H9 (cell line): ENCODE results near the gene PTGER3. TPM values are rescaled to one million over a fixed set of nuclear protein-coding genes. Genes with fewer than 3 reads are reported as not detected.

Experiments used
- DNase-seq: peaks from one replicate; pipeline ENCODE4 v3.0.0-alpha.2; 2017
- H2AFZ ChIP-seq: one replicate; pipeline ENCODE4 v1.6.1; 2013; ENCODE audit warnings: mild to moderate bottlenecking, low read length, control low read depth, moderate library complexity
- H2AK5ac ChIP-seq: 2 replicates; pipeline ENCODE4 v1.6.1; 2013; ENCODE audit warnings: low read length, control low read depth, mixed read lengths; ENCODE audit not compliant: insufficient read length
- H2BK120ac ChIP-seq: one replicate; pipeline ENCODE4 v1.6.1; 2013; ENCODE audit warnings: low read depth, mild to moderate bottlenecking, low read length, control low read depth, inconsistent platforms; ENCODE audit not compliant: poor library complexity, severe bottlenecking
- H2BK12ac ChIP-seq: 2 replicates; pipeline ENCODE4 v1.6.1; 2013; ENCODE audit warnings: low read length, control low read depth, mixed read lengths, low read depth; ENCODE audit not compliant: insufficient read length
- H2BK15ac ChIP-seq: 2 replicates; pipeline ENCODE4 v1.6.1; 2013; ENCODE audit warnings: low read depth, low read length, control low read depth
- H2BK20ac ChIP-seq: one replicate; pipeline ENCODE4 v1.6.1; 2013; ENCODE audit warnings: low read depth, mild to moderate bottlenecking, low read length, control low read depth, inconsistent platforms; ENCODE audit not compliant: poor library complexity, severe bottlenecking
- H2BK5ac ChIP-seq: 2 replicates; pipeline ENCODE4 v1.6.1; 2013; ENCODE audit warnings: low read length, control low read depth, mixed read lengths; ENCODE audit not compliant: insufficient read length
- H3K14ac ChIP-seq: 2 replicates; pipeline ENCODE4 v1.6.1; 2013; ENCODE audit warnings: low read length, control low read depth; ENCODE audit not compliant: insufficient read depth
- H3K18ac ChIP-seq: 2 replicates; pipeline ENCODE4 v1.6.1; 2013; ENCODE audit warnings: low read depth, mild to moderate bottlenecking, mixed read lengths, low read length, control low read depth; ENCODE audit not compliant: insufficient read length
- H3K23ac ChIP-seq: 2 replicates; pipeline ENCODE4 v1.6.1; 2013; ENCODE audit warnings: low read length, control low read depth, mixed read lengths, low read depth; ENCODE audit not compliant: insufficient read length
- H3K23me2 ChIP-seq: 2 replicates; pipeline ENCODE4 v1.6.1; 2013; ENCODE audit warnings: low read depth, mild to moderate bottlenecking, mixed read lengths, low read length, control low read depth; ENCODE audit not compliant: insufficient read length, poor library complexity, severe bottlenecking
- H3K27ac ChIP-seq: 2 replicates; pipeline ENCODE4 v1.5.1; 2013; ENCODE audit warnings: low read length, control low read depth, mixed read lengths, low read depth; ENCODE audit not compliant: insufficient read length
- H3K27me3 ChIP-seq: 2 replicates; pipeline ENCODE4 v1.6.1; 2013; ENCODE audit warnings: low read length, control low read depth, inconsistent platforms; ENCODE audit not compliant: insufficient read depth
- H3K4ac ChIP-seq: 2 replicates; pipeline ENCODE4 v1.6.1; 2013; ENCODE audit warnings: low read depth, mild to moderate bottlenecking, control low read depth, inconsistent platforms, low read length, moderate library complexity
- H3K4me1 ChIP-seq: 2 replicates; pipeline ENCODE4 v1.6.1; 2013; ENCODE audit warnings: low read length, control low read depth, inconsistent platforms; ENCODE audit not compliant: insufficient read depth
- H3K4me2 ChIP-seq: 2 replicates; pipeline ENCODE4 v1.6.1; 2013; ENCODE audit warnings: low read length, control low read depth, mixed read lengths; ENCODE audit not compliant: insufficient read length, insufficient read depth
- H3K56ac ChIP-seq: 2 replicates; pipeline ENCODE4 v1.6.1; 2013; ENCODE audit warnings: low read depth, mild to moderate bottlenecking, mixed read lengths, low read length, control low read depth; ENCODE audit not compliant: insufficient read length
- H3K79me1 ChIP-seq: 2 replicates; pipeline ENCODE4 v1.6.1; 2013; ENCODE audit warnings: low read depth, mild to moderate bottlenecking, moderate library complexity, low read length, control low read depth, inconsistent platforms; ENCODE audit not compliant: insufficient read depth, poor library complexity, severe bottlenecking
- H3K79me2 ChIP-seq: 2 replicates; pipeline ENCODE4 v1.6.1; 2013; ENCODE audit warnings: low read length, control low read depth, inconsistent platforms; ENCODE audit not compliant: insufficient read depth
- H3K9ac ChIP-seq: 2 replicates; pipeline ENCODE4 v1.6.1; 2013; ENCODE audit warnings: low read length, control low read depth, mixed read lengths; ENCODE audit not compliant: insufficient read length; ENCODE audit errors: extremely low read depth
- H3K9me3 ChIP-seq: one replicate; pipeline ENCODE4 v1.6.1; 2013; ENCODE audit warnings: low read depth, low read length, inconsistent platforms; ENCODE audit not compliant: control insufficient read depth
- H3T11ph ChIP-seq: one replicate; pipeline ENCODE4 v1.6.1; 2013; ENCODE audit warnings: mild to moderate bottlenecking, low read length, control low read depth, inconsistent platforms
- H4K20me1 ChIP-seq: one replicate; pipeline ENCODE4 v1.6.1; 2013; ENCODE audit not compliant: control insufficient read depth, insufficient read length, insufficient read depth
- H4K5ac ChIP-seq: 2 replicates; pipeline ENCODE4 v1.6.1; 2013; ENCODE audit warnings: low read depth, mild to moderate bottlenecking, mixed read lengths, low read length, control low read depth; ENCODE audit not compliant: insufficient read length
- H4K8ac ChIP-seq: replicated peaks from 2 replicates; pipeline ENCODE4 v1.6.1; 2013; ENCODE audit warnings: low read length, control low read depth, mixed read lengths, low read depth; ENCODE audit not compliant: insufficient read length
- H4K91ac ChIP-seq: 2 replicates; pipeline ENCODE4 v1.6.1; 2013; ENCODE audit warnings: low read depth, mild to moderate bottlenecking, moderate library complexity, mixed read lengths, low read length, control low read depth; ENCODE audit not compliant: insufficient read length
- H3K27ac Mint-ChIP-seq, 3 experiments: 2 replicates in 2 of 3; 3 replicates in 1 of 3; pipeline ENCODE4 v1.8.0; 2020 to 2021; ENCODE audit warnings: mixed read lengths in 3 of 3, mild to moderate bottlenecking in 1 of 3, moderate library complexity in 1 of 3
- H3K27me3 Mint-ChIP-seq: 2 replicates; pipeline ENCODE4 v1.8.0; 2021; ENCODE audit warnings: low read depth, mild to moderate bottlenecking, moderate library complexity, mixed read lengths
- H3K36me3 Mint-ChIP-seq, 3 experiments: 2 replicates in 2 of 3; 3 replicates in 1 of 3; pipeline ENCODE4 v1.8.0; 2020 to 2021; ENCODE audit warnings: low read depth in 3 of 3, mixed read lengths in 3 of 3; ENCODE audit not compliant: insufficient read depth in 1 of 3
- H3K4me1 Mint-ChIP-seq, 2 experiments: 2 replicates each; pipeline ENCODE4 v1.8.0; 2020; ENCODE audit warnings: mixed read lengths in 2 of 2
- H3K4me3 Mint-ChIP-seq, 2 experiments: 2 replicates in 1 of 2; 3 replicates in 1 of 2; pipeline ENCODE4 v1.8.0; 2020 to 2021; ENCODE audit warnings: mild to moderate bottlenecking in 2 of 2, mixed read lengths in 2 of 2, moderate library complexity in 1 of 2
- H3K9me3 Mint-ChIP-seq, 2 experiments: 2 replicates in 1 of 2; 3 replicates in 1 of 2; pipeline ENCODE4 v1.8.0; 2020; ENCODE audit warnings: mild to moderate bottlenecking in 2 of 2, mixed read lengths in 2 of 2, moderate library complexity in 1 of 2
- WGBS: extraction: QIAGEN DNeasy Blood & Tissue Kit; methylation state at CpG from one replicate; pipeline ENCODE4 v1.1.7; 2013; ENCODE audit warnings: missing lambda C conversion rate, low lambda C conversion rate, mixed read lengths; ENCODE audit not compliant: insufficient read length; ENCODE audit errors: extremely low coverage; 5-methylcytosine and 5-hydroxymethylcytosine counted together
- total RNA-seq: library from RNA; stranded (reverse); gene quantifications from 2 replicates; pipeline ENCODE4 v1.2.1, GENCODE V29; 2021
- TF ChIP-seq, protein P1 (sequence below): fragments of 200-600 bp; sonication (generic); conservative IDR thresholded peaks from 3 replicates; pipeline ENCODE4 v1.8.0; 2021; ENCODE audit warnings: antibody characterized with exemption, mild to moderate bottlenecking

The PTGER3 gene
- total RNA-seq, 1 experiment from 2014 or later = 0.26 TPM

DNA sequence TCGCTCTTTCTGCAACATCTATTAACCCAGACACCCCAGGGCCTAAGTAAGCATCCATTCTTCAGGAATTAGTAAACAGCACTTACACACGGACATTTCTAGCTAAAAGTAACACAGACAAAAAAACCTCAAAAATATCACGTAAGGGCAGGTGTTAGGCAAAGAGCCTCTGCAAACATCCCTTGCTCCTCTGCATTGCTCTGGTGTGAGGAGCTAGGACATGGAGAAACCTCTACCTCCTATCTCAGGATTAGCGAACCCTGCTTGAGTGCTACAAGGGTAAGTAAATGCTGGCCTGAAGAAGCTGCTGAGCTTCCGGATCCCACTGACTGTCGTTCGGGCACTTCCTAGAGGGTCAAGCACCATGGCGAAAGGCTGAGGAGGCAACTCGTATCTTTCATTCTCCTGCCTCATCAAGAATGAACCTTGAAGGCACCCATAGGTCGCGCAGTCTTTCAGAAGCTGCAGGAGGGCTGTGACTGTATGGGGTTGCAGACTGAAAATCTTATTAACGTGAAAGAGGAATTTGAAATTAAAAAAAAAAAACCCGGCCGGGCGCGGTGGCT, 2.1 kb downstream of the PTGER3 start:
- no peak overlapping the region for H3K4ac ChIP-seq
- peaks cover 9% of the 10 kb centered on the region for H3K23me2 ChIP-seq
- H2AK5ac ChIP-seq = no peak overlapping the region
- no peaks in the 10 kb centered on the region for H3K9me3 ChIP-seq
- H3K9ac ChIP-seq = no peak overlapping the region
- H3K23ac ChIP-seq = no peak overlapping the region
- Mint-ChIP-seq H3K27ac (no peak overlapping the region), H3K4me1 (peaks cover 4 to 5% of the 10 kb centered on the region in 2 experiments; a peak in 3 of 4 replicates), H3K27me3 (peaks cover 42% of the 10 kb centered on the region), H3K36me3 (no peaks in the 10 kb centered on the region), H3K9me3 (no peaks in the 10 kb centered on the region), H3K4me3 (peak overlapping the region in 1 of 2 experiments; percentile 40; a peak in 2 of 5 replicates)
- H2BK5ac ChIP-seq = no peak overlapping the region
- TF ChIP-seq, protein P1, sequence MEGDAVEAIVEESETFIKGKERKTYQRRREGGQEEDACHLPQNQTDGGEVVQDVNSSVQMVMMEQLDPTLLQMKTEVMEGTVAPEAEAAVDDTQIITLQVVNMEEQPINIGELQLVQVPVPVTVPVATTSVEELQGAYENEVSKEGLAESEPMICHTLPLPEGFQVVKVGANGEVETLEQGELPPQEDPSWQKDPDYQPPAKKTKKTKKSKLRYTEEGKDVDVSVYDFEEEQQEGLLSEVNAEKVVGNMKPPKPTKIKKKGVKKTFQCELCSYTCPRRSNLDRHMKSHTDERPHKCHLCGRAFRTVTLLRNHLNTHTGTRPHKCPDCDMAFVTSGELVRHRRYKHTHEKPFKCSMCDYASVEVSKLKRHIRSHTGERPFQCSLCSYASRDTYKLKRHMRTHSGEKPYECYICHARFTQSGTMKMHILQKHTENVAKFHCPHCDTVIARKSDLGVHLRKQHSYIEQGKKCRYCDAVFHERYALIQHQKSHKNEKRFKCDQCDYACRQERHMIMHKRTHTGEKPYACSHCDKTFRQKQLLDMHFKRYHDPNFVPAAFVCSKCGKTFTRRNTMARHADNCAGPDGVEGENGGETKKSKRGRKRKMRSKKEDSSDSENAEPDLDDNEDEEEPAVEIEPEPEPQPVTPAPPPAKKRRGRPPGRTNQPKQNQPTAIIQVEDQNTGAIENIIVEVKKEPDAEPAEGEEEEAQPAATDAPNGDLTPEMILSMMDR = no peak
- H2BK20ac ChIP-seq = no peak overlapping the region
- no peaks in the 10 kb centered on the region for H4K20me1 ChIP-seq
- no peak overlapping the region for H3K14ac ChIP-seq
- no peak overlapping the region for H3K18ac ChIP-seq
- H4K5ac ChIP-seq = no peak overlapping the region
- H3K79me2 ChIP-seq = no peaks in the 10 kb centered on the region
- no peak overlapping the region for H4K91ac ChIP-seq
- H4K8ac ChIP-seq = no peak overlapping the region
- H3K4me2 ChIP-seq = no peak overlapping the region
- no peak overlapping the region for H3K27ac ChIP-seq
- H2BK12ac ChIP-seq = no peak overlapping the region
- H3T11ph ChIP-seq = no peak overlapping the region
- H3K4me1 ChIP-seq = 0 out of 2 replicates have a peak, but pooled peaks cover 2% of the 10 kb centered on the region
- DNase-seq = no peak
- H3K27me3 ChIP-seq = peaks cover 10% of the 10 kb centered on the region; the same call in 1 of the 2 replicates
- no CpG with 5 or more reads among the region's 16 CpGs for WGBS
- H3K79me1 ChIP-seq = no peaks in the 10 kb centered on the region
- H2AFZ ChIP-seq = no peak overlapping the region
- no peak overlapping the region for H2BK120ac ChIP-seq
- no peak overlapping the region for H3K56ac ChIP-seq
- H2BK15ac ChIP-seq = no peak overlapping the region
